Esophagus muscularis mucosa (tissue), 4 donors: Measurements from ENCODE around the gene VGLL1.

Experiments
- EP300 ChIP-seq: sonication (generic); formaldehyde crosslinking; IDR thresholded peaks from one replicate; pipeline ENCODE4 v1.6.1; 2017; ENCODE audit warnings: antibody characterized with exemption
- POLR2A ChIP-seq: fragments of 450-650 bp; IDR thresholded peaks from one replicate; pipeline ENCODE4 v1.6.1; 2017; ENCODE audit warnings: antibody characterized with exemption, moderate library complexity, mild to moderate bottlenecking, low read depth
- POLR2AphosphoS5 ChIP-seq, 2 donors: sonication (generic); formaldehyde crosslinking; IDR thresholded peaks; one replicate each; pipeline ENCODE4 v1.6.1; 2017; ENCODE audit warnings: antibody characterized with exemption in 2 of 2
- TF ChIP-seq, protein P1 (sequence below), 3 experiments: fragments of 200-600 bp in 2 of 3; fragments of 450-650 bp in 1 of 3; sonication (generic) in 2 of 3; IDR thresholded peaks; one replicate each; pipeline ENCODE4 v1.5.1; 2017 to 2019; ENCODE audit warnings: antibody characterized with exemption in 3 of 3, mild to moderate bottlenecking in 2 of 3, moderate library complexity in 1 of 3

DNA sequence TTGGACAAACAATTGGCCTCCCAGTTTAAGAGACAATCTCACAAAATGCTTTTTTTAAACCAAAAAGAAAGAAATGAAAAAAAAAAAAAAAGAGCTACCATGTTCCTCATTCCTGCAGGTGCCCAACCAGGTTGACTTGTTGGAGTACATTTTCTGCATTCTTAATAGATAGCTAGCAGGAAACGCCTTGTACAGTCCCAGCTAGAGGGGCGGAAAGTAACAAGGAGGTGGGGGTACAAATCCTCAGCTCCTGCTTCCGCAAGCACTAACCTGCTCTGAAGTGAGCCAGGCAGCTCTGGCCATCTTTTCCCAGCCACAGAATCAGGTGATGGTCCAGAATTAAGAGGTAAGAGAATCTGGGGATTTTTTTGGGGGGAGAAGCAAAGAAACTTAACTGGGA lies at the start of gene VGLL1:
- TF ChIP-seq, protein P1, sequence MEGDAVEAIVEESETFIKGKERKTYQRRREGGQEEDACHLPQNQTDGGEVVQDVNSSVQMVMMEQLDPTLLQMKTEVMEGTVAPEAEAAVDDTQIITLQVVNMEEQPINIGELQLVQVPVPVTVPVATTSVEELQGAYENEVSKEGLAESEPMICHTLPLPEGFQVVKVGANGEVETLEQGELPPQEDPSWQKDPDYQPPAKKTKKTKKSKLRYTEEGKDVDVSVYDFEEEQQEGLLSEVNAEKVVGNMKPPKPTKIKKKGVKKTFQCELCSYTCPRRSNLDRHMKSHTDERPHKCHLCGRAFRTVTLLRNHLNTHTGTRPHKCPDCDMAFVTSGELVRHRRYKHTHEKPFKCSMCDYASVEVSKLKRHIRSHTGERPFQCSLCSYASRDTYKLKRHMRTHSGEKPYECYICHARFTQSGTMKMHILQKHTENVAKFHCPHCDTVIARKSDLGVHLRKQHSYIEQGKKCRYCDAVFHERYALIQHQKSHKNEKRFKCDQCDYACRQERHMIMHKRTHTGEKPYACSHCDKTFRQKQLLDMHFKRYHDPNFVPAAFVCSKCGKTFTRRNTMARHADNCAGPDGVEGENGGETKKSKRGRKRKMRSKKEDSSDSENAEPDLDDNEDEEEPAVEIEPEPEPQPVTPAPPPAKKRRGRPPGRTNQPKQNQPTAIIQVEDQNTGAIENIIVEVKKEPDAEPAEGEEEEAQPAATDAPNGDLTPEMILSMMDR (IDR thresholded peaks at IDR 0.05): no peak
- TF ChIP-seq EP300 (no peak), POLR2AphosphoS5 (IDR thresholded peaks at IDR 0.05) (no peak), POLR2A (no peak)
